ENCODE data around the gene OR52E6.

OR52E6 gene

GRCh38 chr11:5803982-5804381 lies 37.7 kb downstream of the OR52E6 start:
- in situ Hi-C loops (cut with MboI; ENCODE audit: low sequenced_read_pairs) = no loop called here

GRCh38 chr11:5796541-5796940 lies 45.2 kb downstream of the OR52E6 start:
- in situ Hi-C loops (cut with MboI; ENCODE audit: low sequenced_read_pairs) = no loop called here

GRCh38 chr11:5791165-5791564 lies 50.5 kb downstream of the OR52E6 start, which contains the start of gene OR52N1:
Gene OR52N1, minus strand, starts transcription at chr11:5791265. Its CDS starts 2,449 bp downstream, at chr11:5788816.
- in situ Hi-C loops (cut with MboI; ENCODE audit: low sequenced_read_pairs) = no loop called here
